GM12892 (cell line): ENCODE data around the gene OSR1.

Experiments
- POLR2A ChIP-seq: IDR thresholded peaks from 2 replicates; pipeline ENCODE4 v1.6.1; 2011; ENCODE audit warnings: low read depth, low read length, control low read depth
- POLR2AphosphoS5 ChIP-seq: IDR thresholded peaks from 2 replicates; pipeline ENCODE4 v1.6.1; 2011; ENCODE audit warnings: low read depth, low read length, control low read depth
- TAF1 ChIP-seq: IDR thresholded peaks from 2 replicates; pipeline ENCODE4 v1.6.1; 2011; ENCODE audit warnings: low read depth, mild to moderate bottlenecking, control low read depth, low read length, borderline replicate concordance

- no peak for TF ChIP-seq POLR2A
- TF ChIP-seq POLR2AphosphoS5, result no peak
- no peak for TF ChIP-seq TAF1
These were observed 3.0 kb downstream of the OSR1 start for GRCh38 chr2:19355416-19355821.
